Keratinocyte (primary cell): ENCODE measurements around the gene FCHSD1. TPM values are rescaled to one million over a fixed set of nuclear protein-coding genes. Genes with fewer than 3 reads are reported as not detected.

Experiments
- DNase-seq: peaks from one replicate; pipeline ENCODE4 v3.0.0-alpha.2; 2011; ENCODE audit warnings: low read depth, missing footprints, low spot score
- FAIRE-seq: peaks from 2 replicates; lab custom pipeline; 2011; peaks lifted over from hg19 to GRCh38; lab: Jason Lieb, UNC
- H2AFZ ChIP-seq: 2 replicates; pipeline ENCODE4 v1.6.0; 2012; ENCODE audit warnings: low read length, control low read depth, inconsistent platforms; ENCODE audit not compliant: control insufficient read depth
- H3K27ac ChIP-seq: 2 replicates; pipeline ENCODE4 v1.5.1; 2011; ENCODE audit warnings: low read length; ENCODE audit not compliant: control insufficient read depth, insufficient read depth
- H3K27me3 ChIP-seq: 3 replicates; pipeline ENCODE4 v1.6.0; 2011; ENCODE audit warnings: low read length; ENCODE audit not compliant: control insufficient read depth, insufficient read depth; ENCODE audit errors: extremely low read depth
- H3K36me3 ChIP-seq, 2 experiments: 2 replicates in 1 of 2; 3 replicates in 1 of 2; pipeline ENCODE4 v1.5.1; 2011; ENCODE audit warnings: low read length in 2 of 2, mild to moderate bottlenecking in 1 of 2; ENCODE audit not compliant: control insufficient read depth in 2 of 2, insufficient read depth in 2 of 2; ENCODE audit errors: extremely low read depth in 1 of 2
- H3K4me1 ChIP-seq: 3 replicates; pipeline ENCODE4 v1.5.1; 2011; ENCODE audit warnings: low read length; ENCODE audit not compliant: control insufficient read depth, insufficient read depth; ENCODE audit errors: extremely low read depth
- H3K4me2 ChIP-seq: 3 replicates; pipeline ENCODE4 v1.6.0; 2011; ENCODE audit warnings: low read depth, low read length; ENCODE audit not compliant: control insufficient read depth, insufficient read depth; ENCODE audit errors: extremely low read depth
- H3K4me3 ChIP-seq, 3 experiments: fragments of 200-600 bp in 1 of 3; sonication (generic) in 1 of 3; 2 replicates in 2 of 3; 3 replicates in 1 of 3; pipeline ENCODE4 v1.5.1; 2011 to 2016; ENCODE audit warnings: low read length in 3 of 3, mild to moderate bottlenecking in 3 of 3, control low read depth in 2 of 3, inconsistent platforms in 1 of 3, low read depth in 1 of 3, mixed read lengths in 1 of 3, mixed run types in 1 of 3, moderate library complexity in 1 of 3; ENCODE audit not compliant: control insufficient read depth in 2 of 3, insufficient read depth in 2 of 3; ENCODE audit errors: extremely low read depth in 1 of 3
- H3K79me2 ChIP-seq: 2 replicates; pipeline ENCODE4 v1.6.0; 2012; ENCODE audit warnings: low read length; ENCODE audit not compliant: control insufficient read depth, insufficient read depth
- H3K9ac ChIP-seq: 3 replicates; pipeline ENCODE4 v1.6.0; 2011; ENCODE audit warnings: low read length; ENCODE audit not compliant: control insufficient read depth, insufficient read depth; ENCODE audit errors: extremely low read depth
- H3K9me1 ChIP-seq: 3 replicates; pipeline ENCODE4 v1.6.0; 2011; ENCODE audit warnings: low read length; ENCODE audit not compliant: control insufficient read depth, insufficient read depth; ENCODE audit errors: extremely low read depth
- H3K9me3 ChIP-seq: 2 replicates; pipeline ENCODE4 v1.5.1; 2012; ENCODE audit warnings: low read depth, low read length; ENCODE audit not compliant: control insufficient read depth
- H4K20me1 ChIP-seq: 3 replicates; pipeline ENCODE4 v1.6.0; 2011; ENCODE audit warnings: low read length; ENCODE audit not compliant: control insufficient read depth, insufficient read depth; ENCODE audit errors: extremely low read depth
- EZH2 ChIP-seq: IDR thresholded peaks from one replicate; pipeline ENCODE4 v1.6.1; 2012; ENCODE audit warnings: inconsistent platforms, mild to moderate bottlenecking, low read length, moderate library complexity
- dilution Hi-C: fragments of 300-500 bp; cut with MboI; formaldehyde crosslinking; loops from one replicate; pipeline ENCODE4 v1.7.0; 2020; ENCODE audit warnings: low sequenced_read_pairs; ENCODE audit not compliant: extremely low pct_ligation_motif_present
- polyA plus RNA-seq, 5 experiments: library from polyadenylated mRNA; depleted of rRNA in 3 of 5; stranded (reverse) in 3 of 5; stranded (forward) in 1 of 5; unstranded in 1 of 5; fragments of >200 nt; gene quantifications; 1 replicate in 1 of 5; 2 replicates in 3 of 5; 3 replicates in 1 of 5; pipeline versions ENCODE4 v1.2.1 to v1.2.3, GENCODE V29; 2011 to 2012; ENCODE audit warnings: missing spikeins in 2 of 5, low read depth in 1 of 5, low replicate concordance in 1 of 5
- TF ChIP-seq, protein P1 (sequence below), 3 experiments: IDR thresholded peaks in 1 of 3; conservative IDR thresholded peaks in 1 of 3; optimal IDR thresholded peaks in 1 of 3; 2 replicates in 2 of 3; 3 replicates in 1 of 3; pipeline versions ENCODE3 to v1.5.1; 2011; ENCODE audit warnings: low read length in 3 of 3, mild to moderate bottlenecking in 3 of 3, moderate library complexity in 2 of 3, control low read depth in 1 of 3, inconsistent platforms in 1 of 3; ENCODE audit not compliant: insufficient read depth in 2 of 3; ENCODE audit errors: extremely low read depth in 1 of 3

Gene FCHSD1
- polyA plus RNA-seq, 1 donor (not counting 4 experiments of a cell fraction or from before 2014, with no cell fraction given) = 13.5 TPM

DNA sequence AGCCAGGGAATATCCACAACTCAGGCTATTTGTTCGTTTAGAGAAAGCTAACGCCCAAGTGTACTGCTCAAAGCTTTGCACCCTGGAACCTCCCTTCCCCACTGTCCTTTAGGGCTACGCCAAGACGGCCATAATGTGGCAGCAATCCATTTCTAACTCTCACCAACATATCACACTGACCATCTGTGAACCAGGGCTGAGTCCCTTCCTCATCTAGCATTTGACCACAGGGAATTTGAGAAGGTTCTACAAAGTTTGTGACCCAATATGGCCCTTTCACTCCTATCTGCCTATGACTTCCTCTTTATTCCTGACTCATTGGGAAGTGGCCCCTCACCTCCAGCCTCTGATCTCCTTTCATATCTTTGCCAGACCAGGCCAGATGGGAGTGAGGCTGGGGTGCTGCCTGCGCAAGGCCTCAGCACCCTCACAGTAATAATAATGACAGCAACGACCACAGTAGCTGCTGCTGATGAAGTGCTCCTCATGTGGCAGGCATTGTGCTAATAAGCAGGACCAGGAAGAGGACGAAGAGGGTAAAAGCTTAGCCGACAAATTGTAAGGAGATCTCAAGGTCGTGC lies 40.2 kb upstream of the FCHSD1 start:
- Histone ChIP-seq H3K9ac (no peak overlapping the region), H3K4me3 (no peak overlapping the region), H2AFZ (no peak overlapping the region), H3K4me2 (no peak overlapping the region), H3K36me3 (no peaks in the 10 kb centered on the region), H3K9me1 (no peaks in the 10 kb centered on the region), H3K27me3 (peaks cover 3% of the 10 kb centered on the region), H4K20me1 (no peaks in the 10 kb centered on the region), H3K4me1 (peaks cover 20% of the 10 kb centered on the region), H3K79me2 (no peaks in the 10 kb centered on the region), H3K9me3 (no peaks in the 10 kb centered on the region), H3K27ac (no peak overlapping the region)
- FAIRE-seq (no peak), DNase-seq (no peak)
- TF ChIP-seq, protein P1, sequence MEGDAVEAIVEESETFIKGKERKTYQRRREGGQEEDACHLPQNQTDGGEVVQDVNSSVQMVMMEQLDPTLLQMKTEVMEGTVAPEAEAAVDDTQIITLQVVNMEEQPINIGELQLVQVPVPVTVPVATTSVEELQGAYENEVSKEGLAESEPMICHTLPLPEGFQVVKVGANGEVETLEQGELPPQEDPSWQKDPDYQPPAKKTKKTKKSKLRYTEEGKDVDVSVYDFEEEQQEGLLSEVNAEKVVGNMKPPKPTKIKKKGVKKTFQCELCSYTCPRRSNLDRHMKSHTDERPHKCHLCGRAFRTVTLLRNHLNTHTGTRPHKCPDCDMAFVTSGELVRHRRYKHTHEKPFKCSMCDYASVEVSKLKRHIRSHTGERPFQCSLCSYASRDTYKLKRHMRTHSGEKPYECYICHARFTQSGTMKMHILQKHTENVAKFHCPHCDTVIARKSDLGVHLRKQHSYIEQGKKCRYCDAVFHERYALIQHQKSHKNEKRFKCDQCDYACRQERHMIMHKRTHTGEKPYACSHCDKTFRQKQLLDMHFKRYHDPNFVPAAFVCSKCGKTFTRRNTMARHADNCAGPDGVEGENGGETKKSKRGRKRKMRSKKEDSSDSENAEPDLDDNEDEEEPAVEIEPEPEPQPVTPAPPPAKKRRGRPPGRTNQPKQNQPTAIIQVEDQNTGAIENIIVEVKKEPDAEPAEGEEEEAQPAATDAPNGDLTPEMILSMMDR (optimal IDR thresholded peaks at IDR 0.05 in 1 of 3, IDR thresholded peaks at IDR 0.05 in 1 of 3, conservative IDR thresholded peaks at IDR 0.05 in 1 of 3; ENCODE audit: extremely low read depth in 1 of 3, insufficient read depth in 2 of 3, low read length in 3 of 3) = no peak
- no peak for TF ChIP-seq EZH2
- dilution Hi-C loops = no loop called here

DNA sequence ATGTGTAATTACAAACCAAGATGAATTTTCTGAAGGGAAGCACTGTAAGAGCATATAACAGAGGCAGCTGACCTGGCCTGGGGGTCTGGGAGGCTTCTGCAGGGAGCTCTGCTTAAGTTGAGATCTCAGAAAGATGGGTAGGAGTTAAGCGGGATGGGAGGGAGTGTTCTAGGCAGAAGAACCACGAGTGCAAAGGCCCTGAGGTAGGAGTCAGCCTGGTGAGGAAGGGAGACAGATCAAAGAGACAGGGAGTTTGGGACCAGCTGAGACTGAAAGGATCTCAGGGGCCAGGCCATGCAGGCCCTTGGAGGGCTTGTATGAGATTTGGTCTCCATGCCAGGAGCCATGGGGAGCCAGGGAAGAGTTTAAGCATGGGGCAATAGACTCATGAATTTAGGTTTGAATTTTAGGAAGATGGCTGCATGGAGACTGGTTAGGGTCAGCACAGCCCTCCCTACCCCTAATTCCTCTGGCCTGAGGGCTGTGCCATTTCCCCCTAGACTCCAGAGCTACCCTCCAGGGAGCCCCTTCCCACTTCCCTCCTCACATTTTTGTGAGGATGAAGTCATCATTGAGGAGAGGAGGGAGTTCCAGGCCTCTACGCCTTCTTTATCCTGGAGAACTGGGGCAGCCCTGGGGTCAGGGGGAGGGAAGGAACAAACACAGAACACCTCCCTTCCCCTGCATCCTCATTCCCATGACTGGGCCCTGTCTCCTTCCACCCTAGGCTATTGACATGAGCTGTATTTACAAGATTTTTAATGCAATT lies 35.6 kb upstream of the FCHSD1 start:
- no peaks in the 10 kb centered on the region for H3K9me3 ChIP-seq
- DNase-seq (no peak), FAIRE-seq (no peak)
- H3K79me2 ChIP-seq = no peaks in the 10 kb centered on the region
- H3K36me3 ChIP-seq = no peaks in the 10 kb centered on the region
- no peak overlapping the region for H2AFZ ChIP-seq
- no peaks in the 10 kb centered on the region for H3K9me1 ChIP-seq
- H3K27ac ChIP-seq = no peak overlapping the region
- no peak overlapping the region for H3K9ac ChIP-seq
- TF ChIP-seq, protein P1 (optimal IDR thresholded peaks at IDR 0.05 in 1 of 3, IDR thresholded peaks at IDR 0.05 in 1 of 3, conservative IDR thresholded peaks at IDR 0.05 in 1 of 3; ENCODE audit: extremely low read depth in 1 of 3, insufficient read depth in 2 of 3, low read length in 3 of 3) = no peak
- TF ChIP-seq EZH2 = no peak
- H3K4me2 ChIP-seq = no peak overlapping the region
- H3K4me3 ChIP-seq = no peak overlapping the region
- dilution Hi-C loops = no loop called here
- H3K4me1 ChIP-seq = peaks cover 6% of the 10 kb centered on the region
- H3K27me3 ChIP-seq = peaks cover 3% of the 10 kb centered on the region
- no peaks in the 10 kb centered on the region for H4K20me1 ChIP-seq
